Measurements from ENCODE around the gene AGTRAP. TPM values are rescaled to one million over a fixed set of nuclear protein-coding genes. Genes with fewer than 3 reads are reported as not detected.

The AGTRAP gene
- total and polyA plus RNA-seq, 9 of the 15 experiments (the other 6 are each of a cell fraction or from before 2014, with no cell fraction given): 26.8 to 105 (median 57.5) TPM

- Histone ChIP-seq H3K9ac (ENCODE audit: insufficient read depth in 1 of 2, low read depth in 2 of 2, low read length in 2 of 2) (peak within 1 kb of the TSS in 1 of 2 experiments; percentile 70; a peak in 2 of 4 replicates), H3K36me3 (ENCODE audit: control insufficient read depth, insufficient read depth, low read length) (no peaks in the 10 kb centered on the region), H4K20me1 (replicated peaks; ENCODE audit: control insufficient read depth, insufficient read depth, low read length) (no peaks in the 10 kb centered on the region), H3K4me3 (no peak within 1 kb of the TSS), H2AFZ (ENCODE audit: low read depth, low read length) (peak within 1 kb of the TSS; percentile 88), H3K9me3 (replicated peaks; ENCODE audit: control insufficient read depth, insufficient read depth, low read depth, low read length) (no peaks in the 10 kb centered on the region), H3K79me2 (ENCODE audit: control insufficient read depth, insufficient read depth, low read length) (no peaks in the 10 kb centered on the region), H3K9me1 (ENCODE audit: control insufficient read depth, insufficient read depth, low read length) (no peaks in the 10 kb centered on the region), H3K4me1 (replicated peaks in 1 of 2; ENCODE audit: control insufficient read depth in 2 of 2, insufficient read depth in 2 of 2, low read length in 2 of 2) (peaks cover 34 to 40% of the 10 kb centered on the region in 2 experiments), H3K27ac (ENCODE audit: extremely low read depth, low read depth, low read length) (peak within 1 kb of the TSS; percentile 54; the same call in 1 of the 3 replicates), H3K4me2 (ENCODE audit: insufficient read depth, low read length) (peak within 1 kb of the TSS; percentile 47; the same call in 1 of the 2 replicates), H3K27me3 (ENCODE audit: control insufficient read depth in 2 of 2, insufficient read depth in 2 of 2, low read length in 2 of 2) (no peaks in the 10 kb centered on the region)
- ATAC-seq (no peak), DNase-seq (ENCODE audit: extremely low read depth in 1 of 4, low spot score in 3 of 4) (no peak), FAIRE-seq (no peak)
- ChIA-PET POLR2A (no interaction called here), CTCF (ENCODE audit: low intra/inter-chr PET ratio) (no interaction called here)
- no TSS peak for BruUV-seq (replicated peaks)
- intact Hi-C loops (cut with micrococcal nuclease): no loop called here
- in situ Hi-C loops (cut with MboI): no loop called here
- WGBS (ENCODE audit: insufficient coverage, low coverage, missing lambda C conversion rate): 88% methylated on average over 18 of the region's 78 CpGs
- TF ChIP-seq ZNF311 (CRISPR knock-in tag; IDR thresholded peaks at IDR 0.05) (no peak), HNRNPL (IDR thresholded peaks at IDR 0.05; ENCODE audit: low read depth, low read length) (peak; percentile 51; the same call in 1 of the 2 replicates)
Measured at GRCh38 chr1:11691302-11691914, 44.5 kb upstream of the AGTRAP start, which contains the start of gene DRAXIN. Gene DRAXIN (plus strand): TSS chr1:11691710. CDS start chr1:11706259, 14,549 bp downstream.

GRCh38 chr1:11691928-11692711 is 43.8 kb upstream of the AGTRAP start:
- Histone ChIP-seq H3K4me1 (replicated peaks in 1 of 2; ENCODE audit: control insufficient read depth in 2 of 2, insufficient read depth in 2 of 2, low read length in 2 of 2) (peaks cover 37 to 47% of the 10 kb centered on the region in 2 experiments), H3K4me3 (no peak overlapping the region), H3K9ac (ENCODE audit: insufficient read depth in 1 of 2, low read depth in 2 of 2, low read length in 2 of 2) (0 out of 4 replicates have a peak overlapping the region, but pooled peaks of 1 of the 2 experiments have one; percentile 14), H3K9me3 (replicated peaks; ENCODE audit: control insufficient read depth, insufficient read depth, low read depth, low read length) (no peaks in the 10 kb centered on the region), H2AFZ (ENCODE audit: low read depth, low read length) (no peak overlapping the region), H3K27ac (ENCODE audit: extremely low read depth, low read depth, low read length) (no peak overlapping the region), H3K9me1 (ENCODE audit: control insufficient read depth, insufficient read depth, low read length) (no peaks in the 10 kb centered on the region), H3K36me3 (ENCODE audit: control insufficient read depth, insufficient read depth, low read length) (no peaks in the 10 kb centered on the region), H3K79me2 (ENCODE audit: control insufficient read depth, insufficient read depth, low read length) (no peaks in the 10 kb centered on the region), H3K27me3 (ENCODE audit: control insufficient read depth in 2 of 2, insufficient read depth in 2 of 2, low read length in 2 of 2) (no peaks in the 10 kb centered on the region), H3K4me2 (ENCODE audit: insufficient read depth, low read length) (no peak overlapping the region), H4K20me1 (replicated peaks; ENCODE audit: control insufficient read depth, insufficient read depth, low read length) (no peaks in the 10 kb centered on the region)
- DNase-seq (ENCODE audit: extremely low read depth in 1 of 4, low spot score in 3 of 4): no peak
- no peak for ATAC-seq
- no peak for TF ChIP-seq MECOM (CRISPR knock-in tag; IDR thresholded peaks at IDR 0.05)
- TF ChIP-seq ZNF512 (tag; IDR thresholded peaks at IDR 0.05): no peak
- no peak for TF ChIP-seq ZNF76 (CRISPR knock-in tag; IDR thresholded peaks at IDR 0.05; ENCODE audit: borderline replicate concordance)
- TF ChIP-seq NELFE (IDR thresholded peaks at IDR 0.05; ENCODE audit: insufficient read depth, insufficient read length): no peak
- TF ChIP-seq ZNF23 (CRISPR knock-in tag; IDR thresholded peaks at IDR 0.05): no peak
- no peak for TF ChIP-seq ELF1 (tag; IDR thresholded peaks at IDR 0.05)
- TF ChIP-seq ZNF316 (IDR thresholded peaks at IDR 0.05): no peak
- peak; percentile 21; the same call in 1 of the 2 replicates for TF ChIP-seq ZBTB33 (CRISPR knock-in tag; IDR thresholded peaks at IDR 0.05)
- WGBS (ENCODE audit: insufficient coverage, low coverage, missing lambda C conversion rate): 76% methylated on average over 44 of the region's 64 CpGs
- CTCF ChIA-PET (ENCODE audit: low intra/inter-chr PET ratio): no interaction called here
- in situ Hi-C loops (cut with MboI) (no loop called here), intact Hi-C loops (cut with micrococcal nuclease) (no loop called here)
- no TSS peak for BruUV-seq (replicated peaks)
- no peak for FAIRE-seq
- POLR2A ChIA-PET: interaction anchor here (1.2 kb wide), 1 partner anchor 19 kb away, joined by 3 read pairs; no protein-coding TSS in a partner anchor
